Stimulated activated CD8-positive, alpha-beta memory T cell treated with anti-CD3 and anti-CD28 coated beads, Interleukin-12 subunit alpha, Interleukin-12 subunit beta, amount 100 ng/mL, for 1 hour (primary cell): ENCODE measurements around the gene NDOR1.

Experiments
- DNase-seq: peaks from one replicate; pipeline ENCODE4 v3.0.0-alpha.2; 2020; ENCODE audit warnings: low read depth

Gene NDOR1

DNA sequence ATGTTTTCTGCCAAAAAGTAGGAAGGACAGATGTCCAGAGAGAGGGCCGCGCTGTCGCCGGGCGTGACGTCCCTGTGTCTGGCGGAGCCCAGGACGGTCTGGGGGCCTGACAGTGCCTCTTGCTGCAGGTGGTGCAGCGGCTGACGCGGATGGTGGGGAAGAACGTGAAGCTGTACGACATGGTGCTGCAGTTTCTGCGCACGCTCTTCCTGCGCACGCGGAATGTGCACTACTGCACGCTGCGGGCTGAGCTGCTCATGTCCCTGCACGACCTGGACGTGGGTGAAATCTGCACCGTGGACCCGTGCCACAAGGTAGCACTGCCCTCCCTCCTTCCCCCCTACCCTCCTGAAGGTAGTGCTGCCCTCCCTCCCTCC lies 57.4 kb downstream of the NDOR1 start:
- DNase-seq, result no peak

DNA sequence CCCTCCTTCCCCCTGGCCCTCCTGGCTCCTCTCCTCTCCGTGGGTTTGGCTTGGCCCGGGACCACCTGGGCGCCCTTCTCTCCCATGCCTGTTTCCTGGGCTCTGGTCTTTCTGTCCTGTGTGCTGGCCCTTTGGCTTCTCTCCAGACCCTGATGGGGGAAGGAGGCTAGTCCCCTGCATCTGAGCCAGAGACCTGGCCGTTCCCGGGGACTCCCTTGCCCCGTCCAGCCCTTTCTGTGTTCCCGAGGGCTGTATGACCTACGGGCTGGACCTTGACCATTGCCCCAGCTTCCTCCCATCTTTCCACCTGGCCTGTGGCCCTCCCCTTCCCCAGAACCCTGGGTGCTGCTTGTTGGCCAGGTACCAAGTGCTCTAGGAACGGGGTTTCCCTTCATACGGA lies 58.0 kb downstream of the NDOR1 start:
- no peak for DNase-seq

DNA sequence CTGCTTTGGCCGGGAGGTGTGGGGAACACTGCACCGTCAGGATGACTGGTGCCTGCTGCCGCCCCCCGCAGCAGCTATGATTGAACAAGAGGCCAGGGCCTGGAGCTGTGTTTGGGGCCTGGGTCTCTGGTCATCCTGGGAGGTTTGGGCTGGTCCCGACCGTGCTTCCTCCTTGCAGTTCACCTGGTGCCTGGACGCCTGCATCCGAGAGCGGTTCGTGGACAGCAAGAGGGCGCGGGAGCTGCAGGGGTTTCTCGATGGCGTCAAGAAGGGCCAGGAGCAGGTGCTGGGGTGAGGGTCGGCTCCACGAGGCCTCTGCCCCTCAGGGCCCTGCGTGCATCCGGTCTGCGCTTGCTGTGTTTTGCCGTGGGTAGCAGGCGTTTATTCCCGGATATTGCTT lies 58.6 kb downstream of the NDOR1 start:
- no peak for DNase-seq

DNA sequence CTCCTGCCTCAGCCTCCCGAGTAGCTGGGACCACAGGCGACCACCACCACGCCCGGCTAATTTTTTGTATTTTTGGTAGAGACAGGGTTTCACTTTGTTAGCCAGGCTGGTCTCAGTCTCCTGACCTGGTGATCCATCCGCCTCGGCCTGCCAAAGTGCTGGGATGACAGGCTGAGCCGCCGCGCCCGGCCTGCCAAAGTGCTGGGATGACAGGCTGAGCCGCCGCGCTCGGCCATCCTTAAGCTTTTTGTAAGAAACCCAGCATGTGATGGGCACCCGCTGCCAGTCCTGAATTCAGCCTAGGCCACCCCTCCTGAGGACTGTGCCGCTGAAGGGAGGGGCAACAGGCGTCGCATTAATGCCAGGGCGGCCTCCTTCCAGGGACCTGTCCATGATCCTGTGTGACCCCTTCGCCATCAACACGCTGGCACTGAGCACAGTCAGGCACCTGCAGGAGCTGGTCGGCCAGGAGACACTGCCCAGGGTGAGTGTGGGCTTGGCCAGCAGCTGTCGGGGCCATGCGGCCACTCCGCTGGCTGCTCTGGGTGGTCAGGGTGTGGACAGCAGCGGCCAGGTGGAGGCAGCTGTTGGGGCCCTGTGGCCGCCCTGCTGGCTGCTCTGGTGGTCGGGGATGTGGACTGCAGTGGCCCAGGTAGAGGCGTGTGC lies 60.1 kb downstream of the NDOR1 start:
- no peak for DNase-seq

DNA sequence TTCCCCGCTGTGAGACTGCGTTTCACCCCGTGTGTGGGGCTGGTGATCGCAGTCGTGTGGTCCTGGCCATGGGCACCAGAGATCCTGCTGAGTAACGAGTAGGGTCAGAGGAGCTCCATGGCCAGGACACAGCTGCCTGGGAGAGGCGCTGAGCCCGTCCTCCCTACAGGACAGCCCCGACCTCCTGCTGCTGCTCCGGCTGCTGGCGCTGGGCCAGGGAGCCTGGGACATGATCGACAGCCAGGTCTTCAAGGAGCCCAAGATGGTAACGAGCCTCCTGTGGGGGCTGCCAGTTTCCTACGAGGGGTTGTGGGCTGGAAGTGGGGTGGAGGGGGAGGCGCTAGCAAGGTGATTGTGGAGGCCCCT lies 60.6 kb downstream of the NDOR1 start:
- DNase-seq, result no peak
